CD4-positive, alpha-beta T cell (primary cell): ENCODE results near the gene PLXNB1. TPM values are rescaled to one million over a fixed set of nuclear protein-coding genes. Genes with fewer than 3 reads are reported as not detected.

ENCODE experiments used
- ATAC-seq: fragments of 200-7000 bp; cut with Tn5 transposase; one replicate; pipeline ENCODE4 v1.10.0; 2022; ENCODE audit warnings: mild to moderate bottlenecking; ENCODE audit not compliant: poor library complexity
- CTCF ChIA-PET: fragments of 350-600 bp; sonication (Branson Sonifier 250); formaldehyde crosslinking; loops from one replicate; lab custom pipeline; 2021; ENCODE audit warnings: antibody characterized with exemption, inconsistent platforms; lab: Charles Lee
- POLR2A ChIA-PET: fragments of 350-600 bp; sonication (Branson Sonifier 250); formaldehyde crosslinking; loops from one replicate; lab custom pipeline; 2021; ENCODE audit warnings: antibody characterized with exemption, inconsistent platforms; lab: Charles Lee
- DNase-seq, 14 experiments: peaks; one replicate each; pipeline ENCODE4 v3.0.0-alpha.2; 2013 to 2020; ENCODE audit warnings: mixed read lengths in 2 of 14
- H3K27ac ChIP-seq, 2 donors: one replicate each; pipeline versions ENCODE4 v1.5.1 to v1.7.0; 2013; ENCODE audit warnings: low read length in 2 of 2, low read depth in 1 of 2, mild to moderate bottlenecking in 1 of 2
- H3K27me3 ChIP-seq, 2 experiments: 1 replicate in 1 of 2; 2 replicates in 1 of 2; pipeline versions ENCODE4 v1.6.1 to v1.7.0; 2013; ENCODE audit warnings: low read length in 2 of 2, control low read depth in 1 of 2, mild to moderate bottlenecking in 1 of 2, moderate library complexity in 1 of 2; ENCODE audit not compliant: insufficient read depth in 2 of 2, control insufficient read depth in 1 of 2
- H3K36me3 ChIP-seq: one replicate; pipeline ENCODE4 v1.6.1; 2013; ENCODE audit warnings: low read length, control low read depth; ENCODE audit not compliant: insufficient read depth
- H3K4me1 ChIP-seq: one replicate; pipeline ENCODE4 v1.6.1; 2013; ENCODE audit warnings: low read length, control low read depth; ENCODE audit not compliant: insufficient read depth
- H3K4me3 ChIP-seq: one replicate; pipeline ENCODE4 v1.5.1; 2013; ENCODE audit warnings: mild to moderate bottlenecking, low read length, moderate library complexity
- H3K9me3 ChIP-seq, 2 experiments: 1 replicate in 1 of 2; 2 replicates in 1 of 2; pipeline versions ENCODE4 v1.6.1 to v1.7.0; 2013; ENCODE audit warnings: low read length in 2 of 2, mild to moderate bottlenecking in 2 of 2, control low read depth in 1 of 2, moderate library complexity in 1 of 2; ENCODE audit not compliant: control insufficient read depth in 1 of 2, insufficient read depth in 1 of 2
- H3K27ac Mint-ChIP-seq: one replicate; pipeline ENCODE4 v1.8.0; 2020; ENCODE audit warnings: mixed read lengths
- H3K27me3 Mint-ChIP-seq: one replicate; pipeline ENCODE4 v1.8.0; 2021; ENCODE audit warnings: mixed read lengths
- H3K36me3 Mint-ChIP-seq: one replicate; pipeline ENCODE4 v1.8.0; 2021; ENCODE audit warnings: low read depth, mixed read lengths
- H3K4me1 Mint-ChIP-seq: one replicate; pipeline ENCODE4 v1.8.0; 2021; ENCODE audit warnings: low read depth, mixed read lengths
- H3K4me3 Mint-ChIP-seq: one replicate; pipeline ENCODE4 v1.8.0; 2020; ENCODE audit warnings: mild to moderate bottlenecking, mixed read lengths
- H3K9me3 Mint-ChIP-seq: one replicate; pipeline ENCODE4 v1.8.0; 2020; ENCODE audit warnings: mixed read lengths
- intact Hi-C, 2 experiments: fragments of 100-400 bp; cut with DNase I in 1 of 2; cut with micrococcal nuclease in 1 of 2; formaldehyde crosslinking; loops; one replicate each; pipeline versions ENCODE4 v1.15.1 to v1.9.0; 2023 to 2025; cut with DNase I, micrococcal nuclease
- total RNA-seq, 174 experiments: library from RNA in 2 of 174; stranded (reverse) in 2 of 174; gene quantifications; one replicate each; pipeline ENCODE4 v1.2.3 and lab custom pipeline; 2021 to 2026
- TF ChIP-seq, protein P1 (sequence below): fragments of 200-600 bp; IDR thresholded peaks from one replicate; pipeline ENCODE4 v1.8.0; 2022; ENCODE audit warnings: antibody characterized with exemption, mild to moderate bottlenecking

Gene PLXNB1
- total RNA-seq, 2 experiments from 2014 or later = 1.1 to 2.0 TPM

DNA sequence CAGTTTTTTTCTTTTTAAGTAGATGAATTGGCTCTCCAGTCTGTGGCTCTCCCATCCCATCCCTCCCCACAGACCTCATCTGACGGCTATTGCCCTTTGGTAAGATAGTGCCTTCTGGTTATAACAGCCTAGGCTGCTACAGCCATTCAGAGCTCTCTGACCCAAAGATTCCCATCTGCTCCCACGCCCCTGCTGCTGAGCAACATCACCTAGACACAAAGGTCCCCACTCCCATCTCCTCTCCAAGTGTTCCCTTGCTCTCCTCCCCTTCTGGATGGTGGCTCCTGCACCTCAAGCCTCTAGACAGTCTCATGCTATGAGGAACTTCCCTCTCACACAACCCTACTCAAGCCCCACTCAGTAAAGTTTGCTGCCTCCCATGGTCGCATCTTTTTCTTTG, 34.2 kb downstream of the PLXNB1 start:
- Histone ChIP-seq H3K27ac (no peak overlapping the region), H3K27me3 (no peaks in the 10 kb centered on the region), H3K4me1 (no peaks in the 10 kb centered on the region), H3K9me3 (no peaks in the 10 kb centered on the region), H3K36me3 (no peaks in the 10 kb centered on the region), H3K4me3 (no peak overlapping the region)
- TF ChIP-seq, protein P1, sequence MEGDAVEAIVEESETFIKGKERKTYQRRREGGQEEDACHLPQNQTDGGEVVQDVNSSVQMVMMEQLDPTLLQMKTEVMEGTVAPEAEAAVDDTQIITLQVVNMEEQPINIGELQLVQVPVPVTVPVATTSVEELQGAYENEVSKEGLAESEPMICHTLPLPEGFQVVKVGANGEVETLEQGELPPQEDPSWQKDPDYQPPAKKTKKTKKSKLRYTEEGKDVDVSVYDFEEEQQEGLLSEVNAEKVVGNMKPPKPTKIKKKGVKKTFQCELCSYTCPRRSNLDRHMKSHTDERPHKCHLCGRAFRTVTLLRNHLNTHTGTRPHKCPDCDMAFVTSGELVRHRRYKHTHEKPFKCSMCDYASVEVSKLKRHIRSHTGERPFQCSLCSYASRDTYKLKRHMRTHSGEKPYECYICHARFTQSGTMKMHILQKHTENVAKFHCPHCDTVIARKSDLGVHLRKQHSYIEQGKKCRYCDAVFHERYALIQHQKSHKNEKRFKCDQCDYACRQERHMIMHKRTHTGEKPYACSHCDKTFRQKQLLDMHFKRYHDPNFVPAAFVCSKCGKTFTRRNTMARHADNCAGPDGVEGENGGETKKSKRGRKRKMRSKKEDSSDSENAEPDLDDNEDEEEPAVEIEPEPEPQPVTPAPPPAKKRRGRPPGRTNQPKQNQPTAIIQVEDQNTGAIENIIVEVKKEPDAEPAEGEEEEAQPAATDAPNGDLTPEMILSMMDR = no peak
- ChIA-PET POLR2A (no interaction called here), CTCF (interaction anchor here (1.7 kb wide), 1 partner anchor 40 kb away, joined by 7 read pairs; no protein-coding TSS in a partner anchor)
- no peak overlapping the region for H3K4me3 Mint-ChIP-seq
- peaks cover 27% of the 10 kb centered on the region for H3K27me3 Mint-ChIP-seq
- H3K9me3 Mint-ChIP-seq = no peaks in the 10 kb centered on the region
- H3K4me1 Mint-ChIP-seq = no peaks in the 10 kb centered on the region
- intact Hi-C loops = no loop called here
- no peak overlapping the region for H3K27ac Mint-ChIP-seq
- ATAC-seq = no peak
- no peak for DNase-seq
- H3K36me3 Mint-ChIP-seq = no peaks in the 10 kb centered on the region

DNA sequence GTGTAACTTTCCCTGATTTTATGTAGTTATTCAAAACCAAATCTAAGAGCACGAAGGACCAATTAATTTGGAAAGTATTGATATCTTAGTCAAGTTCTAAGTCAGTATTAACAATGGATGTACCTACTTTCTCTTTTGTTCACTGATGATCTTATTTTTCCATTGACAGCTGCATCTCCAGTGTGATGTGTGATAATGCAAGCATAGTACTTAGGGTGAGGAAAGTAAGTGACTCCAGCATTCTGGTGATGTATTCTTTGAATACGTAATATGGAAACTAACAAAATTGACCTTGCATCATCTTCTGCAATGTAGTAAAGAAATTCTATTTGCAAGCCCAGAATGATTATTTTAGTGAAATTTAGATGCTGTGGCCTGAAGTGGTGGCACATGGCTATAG, 35.5 kb downstream of the PLXNB1 start:
- H3K36me3 ChIP-seq = no peaks in the 10 kb centered on the region
- Mint-ChIP-seq H3K9me3 (no peaks in the 10 kb centered on the region), H3K4me1 (no peaks in the 10 kb centered on the region), H3K27me3 (peaks cover 32% of the 10 kb centered on the region), H3K27ac (no peak overlapping the region), H3K36me3 (no peaks in the 10 kb centered on the region), H3K4me3 (no peak overlapping the region)
- intact Hi-C loops = no loop called here
- CTCF ChIA-PET = no interaction called here
- H3K4me3 ChIP-seq = no peak overlapping the region
- no peak overlapping the region for H3K27ac ChIP-seq
- H3K9me3 ChIP-seq = no peaks in the 10 kb centered on the region
- no peaks in the 10 kb centered on the region for H3K27me3 ChIP-seq
- H3K4me1 ChIP-seq = no peaks in the 10 kb centered on the region
- DNase-seq (no peak), ATAC-seq (no peak)
- POLR2A ChIA-PET = no interaction called here
- TF ChIP-seq, protein P1 = no peak

DNA sequence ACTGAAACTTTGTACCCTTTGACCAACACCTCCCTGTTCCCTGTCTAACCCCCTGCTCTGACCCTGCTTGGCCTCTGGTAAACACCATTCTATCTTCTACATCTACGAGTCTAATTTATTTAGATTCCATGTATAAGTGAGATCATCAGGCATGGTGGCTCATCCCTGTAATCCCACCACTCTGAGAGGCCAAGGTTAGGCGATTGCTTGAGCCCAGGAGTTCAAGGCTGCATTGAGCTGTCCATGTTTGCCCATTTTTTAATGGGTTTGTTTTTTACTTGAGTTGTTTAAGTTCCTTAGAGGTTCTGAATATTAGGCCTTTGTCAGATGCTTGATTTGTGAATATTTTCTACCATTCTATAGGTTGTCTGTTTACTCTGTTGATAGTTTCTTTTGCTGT, 40.9 kb downstream of the PLXNB1 start:
- Mint-ChIP-seq H3K27me3 (peaks cover 31% of the 10 kb centered on the region), H3K4me3 (no peak overlapping the region), H3K36me3 (no peaks in the 10 kb centered on the region), H3K4me1 (no peaks in the 10 kb centered on the region), H3K27ac (no peak overlapping the region), H3K9me3 (no peaks in the 10 kb centered on the region)
- Histone ChIP-seq H3K36me3 (no peaks in the 10 kb centered on the region), H3K27me3 (no peaks in the 10 kb centered on the region), H3K27ac (no peak overlapping the region), H3K9me3 (no peaks in the 10 kb centered on the region), H3K4me1 (no peaks in the 10 kb centered on the region), H3K4me3 (no peak overlapping the region)
- ChIA-PET CTCF (interaction anchor here (1.3 kb wide), 1 partner anchor 47 kb away, joined by 3 read pairs; no protein-coding TSS in a partner anchor), POLR2A (no interaction called here)
- TF ChIP-seq, protein P1 = no peak
- intact Hi-C loops = no loop called here
- ATAC-seq = no peak
- no peak for DNase-seq
